Spleen (tissue), 7 donors: ENCODE results near the gene TARBP1.

Experiments
- CTCF ChIP-seq, 11 experiments: fragments of 200-600 bp in 7 of 11; fragments of 450-650 bp in 4 of 11; sonication (generic) in 4 of 11; IDR thresholded peaks in 8 of 11; conservative IDR thresholded peaks in 3 of 11; 1 replicate in 7 of 11; 2 replicates in 4 of 11; pipeline versions ENCODE4 v1.4.0 to v1.8.0; 2016 to 2021; ENCODE audit warnings: antibody characterized with exemption in 11 of 11, inconsistent platforms in 4 of 11, mild to moderate bottlenecking in 1 of 11
- POLR2A ChIP-seq, 3 donors: fragments of 450-650 bp; IDR thresholded peaks; one replicate each; pipeline ENCODE4 v1.5.1; 2017; ENCODE audit warnings: antibody characterized with exemption in 3 of 3, mild to moderate bottlenecking in 1 of 3
- donor health status: DM: no; HTN: no; CAD: no; lungs with moderate emphysema.
- donor health status: DM: no; HTN: no; CAD: no.
- donor health status: DM: no; HTN: no; CAD: no.

- TF ChIP-seq POLR2A (IDR thresholded peaks at IDR 0.05) (no peak), CTCF (IDR thresholded peaks at IDR 0.05 in 8 of 11, conservative IDR thresholded peaks at IDR 0.05 in 3 of 11) (no peak)
Observed at GRCh38 chr1:234473118-234473517, 5.9 kb downstream of the TARBP1 start.
